GM12892 (cell line): ENCODE data around the gene AKAP13.

Source experiments
- POLR2A ChIP-seq: IDR thresholded peaks from 2 replicates; pipeline ENCODE4 v1.6.1; 2011; ENCODE audit warnings: low read depth, low read length, control low read depth
- POLR2AphosphoS5 ChIP-seq: IDR thresholded peaks from 2 replicates; pipeline ENCODE4 v1.6.1; 2011; ENCODE audit warnings: low read depth, low read length, control low read depth
- TAF1 ChIP-seq: IDR thresholded peaks from 2 replicates; pipeline ENCODE4 v1.6.1; 2011; ENCODE audit warnings: low read depth, mild to moderate bottlenecking, control low read depth, low read length, borderline replicate concordance

DNA sequence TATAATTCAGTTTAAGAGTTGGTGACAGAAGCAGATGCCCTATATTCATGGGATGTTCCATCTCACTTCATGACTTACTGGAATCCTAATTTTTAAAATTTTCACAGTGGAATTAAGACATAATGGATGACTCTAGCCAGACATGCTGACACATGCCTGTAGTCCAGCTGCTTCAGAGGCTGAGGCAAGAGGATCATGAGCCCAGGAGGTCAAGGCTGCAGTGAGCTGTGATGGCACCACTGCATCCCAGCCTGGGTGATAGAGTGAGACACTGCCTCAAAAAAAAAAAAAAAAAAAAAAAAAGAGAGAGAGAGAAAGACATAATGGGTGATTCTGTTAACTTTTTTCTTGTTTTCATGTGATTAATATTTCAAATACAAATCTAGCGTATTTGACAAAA is 290.8 kb downstream of the AKAP13 start:
- TF ChIP-seq POLR2A, result no peak
- TF ChIP-seq POLR2AphosphoS5, result no peak
- TF ChIP-seq TAF1, result no peak
